ENCODE data around the gene PDLIM7.

GRCh38 chr5:177502886-177503285 is 5.5 kb upstream of the PDLIM7 start:
- TF ChIP-seq CTCF (IDR thresholded peaks at IDR 0.05) (no peak), ZFX (IDR thresholded peaks at IDR 0.05; ENCODE audit: borderline replicate concordance) (no peak)
